GM19035 (cell line): ENCODE results near the gene NACA.
A peak's percentile ranks its signal among the peaks of the same experiment; 100 is the strongest.
"Not testable (repeated sequence)": the region's sequence is repeated elsewhere in the genome, so short reads cannot be mapped to it uniquely, and the experiment has no call there.

Experiments
- ATAC-seq: cut with Tn5 transposase; IDR thresholded peaks from one replicate; pipeline ENCODE4 v1.9.1; 2021; ENCODE audit not compliant: unreplicated experiment

NACA gene

GRCh38 chr12:56724972-56725722 is at the start of gene NACA:
TSS of gene NACA (minus strand) at chr12:56725299. CDS start at chr12:56724521, 778 bp downstream.
- ATAC-seq, result peak; percentile 90

GRCh38 chr12:56773113-56773512 is 48.0 kb upstream of the NACA start:
- no peak for ATAC-seq

- no peak for ATAC-seq
These were observed 47.5 kb upstream of the NACA start for GRCh38 chr12:56772625-56773024.

GRCh38 chr12:56769868-56770267 is 44.8 kb upstream of the NACA start:
- no peak for ATAC-seq

GRCh38 chr12:56768424-56768823 is 43.3 kb upstream of the NACA start:
- no peak for ATAC-seq

GRCh38 chr12:56766535-56766934 is 41.4 kb upstream of the NACA start:
- peak; percentile 98 for ATAC-seq

- no peak for ATAC-seq
These were observed 38.9 kb upstream of the NACA start for GRCh38 chr12:56763753-56764657.

- no peak for ATAC-seq
These were observed 36.7 kb upstream of the NACA start for GRCh38 chr12:56761812-56762211.

GRCh38 chr12:56760460-56760859 is 35.4 kb upstream of the NACA start:
- no peak for ATAC-seq

GRCh38 chr12:56759263-56759908 is 34.3 kb upstream of the NACA start:
- ATAC-seq, result no peak

GRCh38 chr12:56758728-56759262 is 33.7 kb upstream of the NACA start:
- no peak for ATAC-seq

- not testable (repeated sequence) for ATAC-seq
These were observed 32.9 kb upstream of the NACA start for GRCh38 chr12:56757971-56758370.

- no peak for ATAC-seq
These were observed 28.5 kb upstream of the NACA start for GRCh38 chr12:56753566-56753965.

- ATAC-seq, result peak; percentile 71
These were observed 26.9 kb upstream of the NACA start, which contains the start of gene PRIM1 for GRCh38 chr12:56751712-56752598. TSS of gene PRIM1 (minus strand) at chr12:56752323. CDS start at chr12:56752298, 25 bp downstream.

GRCh38 chr12:56750596-56750995 is 25.5 kb upstream of the NACA start:
- not testable (repeated sequence) for ATAC-seq

GRCh38 chr12:56749853-56750252 is 24.8 kb upstream of the NACA start:
- no peak for ATAC-seq

GRCh38 chr12:56749359-56749758 is 24.3 kb upstream of the NACA start:
- ATAC-seq, result no peak

- ATAC-seq, result no peak
These were observed 3.2 kb upstream of the NACA start for GRCh38 chr12:56728139-56728861.

GRCh38 chr12:56726196-56726675 is 1.1 kb upstream of the NACA start:
- not testable (repeated sequence) for ATAC-seq
